Lower leg skin (tissue), 4 donors: Measurements from ENCODE around the gene ZYG11A. TPM values are rescaled to one million over a fixed set of nuclear protein-coding genes. Genes with fewer than 3 reads are reported as not detected.

Experiments used
- DNase-seq, 2 donors: peaks; one replicate each; pipeline ENCODE4 v3.0.0-alpha.2; 2019; ENCODE audit warnings: low spot score in 2 of 2
- H3K4me3 ChIP-seq: fragments of 200-600 bp; sonication (generic); 2 replicates; pipeline ENCODE4 v1.5.1; 2017; ENCODE audit warnings: mild to moderate bottlenecking, low read depth; ENCODE audit not compliant: poor library complexity, severe bottlenecking
- POLR2A ChIP-seq, 2 donors: fragments of 450-650 bp; IDR thresholded peaks; one replicate each; pipeline ENCODE4 v1.6.1; 2016 to 2017; ENCODE audit warnings: antibody characterized with exemption in 2 of 2, mild to moderate bottlenecking in 1 of 2, moderate library complexity in 1 of 2
- WGBS, 2 donors: methylation state at CpG; one replicate each; pipeline ENCODE4 v1.1.5; 2018; 5-methylcytosine and 5-hydroxymethylcytosine counted together
- intact Hi-C: fragments of 100-400 bp; cut with DNase I; formaldehyde crosslinking; loops from one replicate; pipeline ENCODE4 v1.15.0; 2023; ENCODE audit warnings: low total_unique reads
- total RNA-seq, 4 donors: library from RNA; depleted of rRNA; stranded (reverse); fragments of >200 nt; gene quantifications; one replicate each; pipeline ENCODE4 v1.1.0, GENCODE V29; 2016
- TF ChIP-seq, protein P1 (sequence below), 3 donors: fragments of 450-650 bp; IDR thresholded peaks; one replicate each; pipeline ENCODE4 v1.5.1; 2016; ENCODE audit warnings: antibody characterized with exemption in 3 of 3, mild to moderate bottlenecking in 3 of 3, moderate library complexity in 2 of 3

ZYG11A gene
- total RNA-seq, 4 donors from 2014 or later: 0.03 to 0.25 (median 0.12) TPM

DNA sequence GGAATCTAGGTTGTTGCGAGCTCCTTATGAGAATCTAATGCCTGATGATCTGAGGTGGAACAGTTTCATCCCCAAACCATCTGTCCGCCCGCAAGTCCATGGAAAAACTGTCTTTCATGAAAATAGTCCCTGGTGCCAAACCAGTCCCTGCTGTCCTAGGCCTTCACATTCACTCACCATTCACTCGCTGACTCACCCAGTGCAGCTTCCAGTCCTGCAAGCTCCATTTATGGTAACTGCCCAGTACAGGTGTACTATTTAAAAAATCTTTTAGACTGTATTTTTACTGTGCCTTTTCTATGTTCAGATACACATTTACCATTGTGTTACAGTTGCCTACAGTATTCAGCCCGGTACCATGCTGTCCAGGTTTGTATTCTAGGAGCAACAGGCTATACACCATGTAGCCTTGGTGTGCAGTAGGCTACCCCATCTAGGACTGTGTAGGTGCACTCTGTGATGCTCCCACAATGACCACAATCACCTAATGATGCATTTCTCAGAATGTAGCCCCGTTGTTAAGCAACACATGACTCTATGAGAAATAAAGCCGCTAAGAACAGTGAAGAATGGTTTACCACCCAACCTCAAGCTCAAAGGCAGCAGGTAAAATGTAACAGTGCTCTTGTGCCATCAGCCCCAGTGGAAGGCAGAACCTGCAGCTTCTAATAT, 76.6 kb downstream of the ZYG11A start:
- WGBS, 2 donors: 87 to 92% methylated on average over 7 of the region's 7 CpGs
- no peak overlapping the region for H3K4me3 ChIP-seq
- intact Hi-C loops: no loop called here
- TF ChIP-seq, protein P1, sequence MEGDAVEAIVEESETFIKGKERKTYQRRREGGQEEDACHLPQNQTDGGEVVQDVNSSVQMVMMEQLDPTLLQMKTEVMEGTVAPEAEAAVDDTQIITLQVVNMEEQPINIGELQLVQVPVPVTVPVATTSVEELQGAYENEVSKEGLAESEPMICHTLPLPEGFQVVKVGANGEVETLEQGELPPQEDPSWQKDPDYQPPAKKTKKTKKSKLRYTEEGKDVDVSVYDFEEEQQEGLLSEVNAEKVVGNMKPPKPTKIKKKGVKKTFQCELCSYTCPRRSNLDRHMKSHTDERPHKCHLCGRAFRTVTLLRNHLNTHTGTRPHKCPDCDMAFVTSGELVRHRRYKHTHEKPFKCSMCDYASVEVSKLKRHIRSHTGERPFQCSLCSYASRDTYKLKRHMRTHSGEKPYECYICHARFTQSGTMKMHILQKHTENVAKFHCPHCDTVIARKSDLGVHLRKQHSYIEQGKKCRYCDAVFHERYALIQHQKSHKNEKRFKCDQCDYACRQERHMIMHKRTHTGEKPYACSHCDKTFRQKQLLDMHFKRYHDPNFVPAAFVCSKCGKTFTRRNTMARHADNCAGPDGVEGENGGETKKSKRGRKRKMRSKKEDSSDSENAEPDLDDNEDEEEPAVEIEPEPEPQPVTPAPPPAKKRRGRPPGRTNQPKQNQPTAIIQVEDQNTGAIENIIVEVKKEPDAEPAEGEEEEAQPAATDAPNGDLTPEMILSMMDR (IDR thresholded peaks at IDR 0.05): no peak
- no peak for TF ChIP-seq POLR2A (IDR thresholded peaks at IDR 0.05)
- no peak for DNase-seq

DNA sequence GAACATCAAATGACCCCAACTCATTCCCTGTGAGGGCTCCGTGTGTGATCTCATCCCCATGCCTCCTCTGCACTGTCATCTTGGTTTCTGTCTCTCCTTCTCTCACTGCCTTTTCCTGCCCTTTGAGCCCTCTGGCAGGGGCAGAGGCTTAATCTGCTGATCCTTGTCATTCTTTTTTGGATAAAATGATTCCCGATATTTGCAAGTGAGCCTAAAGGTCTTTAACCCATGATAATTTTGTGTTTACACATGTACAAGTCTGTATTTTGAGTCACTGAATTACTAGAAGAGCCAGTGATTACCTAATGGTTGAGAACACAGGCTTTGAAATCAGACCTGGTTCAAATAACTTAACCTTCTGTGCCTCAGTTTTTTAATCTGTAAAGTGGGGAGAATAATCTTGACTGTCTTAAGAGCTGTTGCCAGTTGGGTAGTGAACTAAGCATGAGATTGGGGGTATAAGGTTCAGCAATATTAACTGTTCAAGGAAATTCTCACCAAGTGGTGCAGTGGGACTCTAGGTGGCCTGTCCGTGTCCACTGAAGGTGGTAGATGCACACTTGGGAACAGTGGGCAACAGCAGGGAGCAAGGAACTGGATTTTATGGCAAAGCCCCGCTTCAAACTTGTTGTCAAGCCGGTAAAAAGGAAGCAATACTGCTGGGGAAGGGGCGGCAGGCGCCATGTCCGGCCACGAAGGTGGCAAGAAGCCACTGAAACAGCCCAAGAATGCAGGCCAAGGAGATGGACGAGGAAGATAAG, 77.3 kb downstream of the ZYG11A start:
- no peak overlapping the region for H3K4me3 ChIP-seq
- WGBS, 2 donors: 81 to 87% methylated on average over 10 of the region's 10 CpGs
- no peak for TF ChIP-seq POLR2A (IDR thresholded peaks at IDR 0.05)
- TF ChIP-seq, protein P1 (IDR thresholded peaks at IDR 0.05): no peak
- intact Hi-C loops: no loop called here
- no peak for DNase-seq

DNA sequence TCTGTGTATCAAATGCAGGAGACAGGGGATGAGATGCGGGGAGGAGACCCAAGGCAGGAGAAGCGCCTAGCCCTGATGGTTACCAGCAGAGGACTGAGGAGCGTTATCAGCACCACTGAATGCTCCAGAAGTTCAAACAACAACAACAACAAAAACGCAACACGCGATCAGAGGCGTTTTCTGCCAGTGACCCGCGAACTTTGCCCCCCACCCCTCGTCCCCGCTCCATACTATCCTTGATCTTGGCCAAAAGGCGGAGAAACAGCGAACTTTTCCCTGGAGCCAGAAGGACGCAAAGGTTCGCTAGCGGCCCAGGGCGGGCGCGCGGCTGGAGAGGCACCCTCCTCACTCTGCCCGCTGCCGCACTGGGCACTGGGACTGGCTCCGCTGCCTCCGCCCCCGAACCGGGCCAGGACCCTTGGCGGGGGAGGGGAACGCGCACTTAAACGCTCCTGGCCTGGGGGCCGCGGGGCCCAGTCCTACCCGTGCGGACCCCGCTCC, 78.3 kb downstream of the ZYG11A start:
- TF ChIP-seq, protein P1 (IDR thresholded peaks at IDR 0.05): no peak
- no peak for TF ChIP-seq POLR2A (IDR thresholded peaks at IDR 0.05)
- peak overlapping the region; percentile 54 for H3K4me3 ChIP-seq
- DNase-seq: peak in 1 of 2 donors; percentile 85
- WGBS, 2 donors: 20 to 25% methylated on average over 20 to 25 of the region's 35 CpGs
- intact Hi-C loops: no loop called here

DNA sequence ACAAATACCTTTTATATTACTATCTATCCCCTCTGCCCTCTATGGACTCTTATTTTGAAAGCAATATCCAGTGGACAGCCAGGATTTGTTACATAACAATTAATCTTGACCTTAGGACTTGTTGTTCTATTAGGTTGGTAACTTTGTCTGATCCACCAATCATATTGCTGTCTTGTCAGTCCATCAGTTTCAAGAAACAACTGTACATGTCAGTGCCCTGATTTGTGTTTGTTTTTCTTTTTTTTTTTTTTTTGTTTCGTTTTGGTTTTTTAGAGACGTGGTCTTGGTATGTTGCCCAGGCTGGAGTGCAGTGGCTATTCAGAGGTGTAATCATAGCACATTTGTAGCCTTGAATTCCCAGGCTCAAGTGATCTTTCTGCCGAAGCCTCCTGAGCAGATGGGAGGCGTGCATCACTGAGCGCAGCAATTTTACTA, 83.0 kb downstream of the ZYG11A start:
- TF ChIP-seq, protein P1 (IDR thresholded peaks at IDR 0.05): no peak
- no peak for TF ChIP-seq POLR2A (IDR thresholded peaks at IDR 0.05)
- intact Hi-C loops: no loop called here
- 69 to 76% methylated on average over 5 of the region's 5 CpGs for WGBS, 2 donors
- no peak for DNase-seq
- no peak overlapping the region for H3K4me3 ChIP-seq

GRCh38 chr1:52926864-52927211, 84.3 kb downstream of the ZYG11A start:
- no peak for TF ChIP-seq POLR2A (IDR thresholded peaks at IDR 0.05)
- TF ChIP-seq, protein P1 (IDR thresholded peaks at IDR 0.05): no peak
- intact Hi-C loops: no loop called here
- 13 to 14% methylated on average over 12 of the region's 12 CpGs for WGBS, 2 donors
- peak overlapping the region; percentile 58 for H3K4me3 ChIP-seq
- no peak for DNase-seq
